Renal pelvis (tissue), 4 donors: ENCODE data around the gene SAFB2. TPM values are rescaled to one million over a fixed set of nuclear protein-coding genes. Genes with fewer than 3 reads are reported as not detected.

Experiments
- DNase-seq: peaks from one replicate; pipeline ENCODE4 v3.0.0-alpha.2; 2013
- polyA plus RNA-seq, 3 donors: library from polyadenylated mRNA; unstranded; fragments of 120-200 nt; gene quantifications; one replicate each; pipeline ENCODE4 v1.2.1, GENCODE V29; 2013; ENCODE audit not compliant: insufficient read length in 3 of 3

Gene SAFB2
- polyA plus RNA-seq, 3 donors: 74.0 to 118 (median 105) TPM

DNA sequence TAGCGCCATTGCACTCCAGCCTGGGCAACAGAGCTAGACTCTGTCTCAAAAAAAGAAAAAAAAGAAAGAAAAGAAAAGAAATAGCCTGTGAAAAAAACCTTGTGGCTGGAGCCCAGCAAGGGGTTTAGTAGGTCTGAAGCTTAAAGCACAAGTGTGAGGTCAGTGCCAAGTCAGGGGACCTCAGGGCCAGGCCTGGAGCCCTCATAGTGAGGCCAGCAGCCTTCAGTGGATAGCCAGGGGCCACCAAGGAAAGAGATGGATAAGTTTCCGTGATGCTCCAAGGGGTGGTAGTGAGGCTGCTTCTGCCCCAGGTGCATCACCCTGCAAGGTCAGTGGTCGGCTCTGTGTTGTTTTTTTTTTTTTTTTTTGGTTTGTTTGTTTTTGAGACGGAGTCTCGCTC, 67.7 kb downstream of the SAFB2 start:
- DNase-seq: no peak

- DNase-seq: no peak
These were observed 68.7 kb downstream of the SAFB2 start for GRCh38 chr19:5553892-5554291.

DNA sequence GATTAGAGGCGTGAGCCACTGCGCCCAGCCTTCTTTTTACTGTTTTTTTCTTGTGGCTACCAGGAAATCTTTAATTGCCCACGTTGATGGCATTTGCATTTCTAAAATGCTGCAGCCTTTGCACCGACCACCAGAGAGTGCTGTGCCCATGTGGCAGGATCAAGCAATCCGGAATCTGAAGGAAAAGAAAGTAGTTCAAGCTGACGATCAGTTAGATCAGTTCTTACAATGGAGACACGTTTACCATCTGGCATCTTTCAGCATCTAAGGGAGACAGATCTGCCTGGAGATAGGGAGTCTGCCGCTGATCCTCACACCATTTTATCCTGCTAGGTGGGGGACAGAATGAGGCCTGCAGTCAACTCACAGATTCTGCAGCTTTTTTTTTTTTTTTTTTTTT, 74.7 kb downstream of the SAFB2 start:
- no peak for DNase-seq

GRCh38 chr19:5545984-5546383, 76.6 kb downstream of the SAFB2 start:
- DNase-seq: no peak

DNA sequence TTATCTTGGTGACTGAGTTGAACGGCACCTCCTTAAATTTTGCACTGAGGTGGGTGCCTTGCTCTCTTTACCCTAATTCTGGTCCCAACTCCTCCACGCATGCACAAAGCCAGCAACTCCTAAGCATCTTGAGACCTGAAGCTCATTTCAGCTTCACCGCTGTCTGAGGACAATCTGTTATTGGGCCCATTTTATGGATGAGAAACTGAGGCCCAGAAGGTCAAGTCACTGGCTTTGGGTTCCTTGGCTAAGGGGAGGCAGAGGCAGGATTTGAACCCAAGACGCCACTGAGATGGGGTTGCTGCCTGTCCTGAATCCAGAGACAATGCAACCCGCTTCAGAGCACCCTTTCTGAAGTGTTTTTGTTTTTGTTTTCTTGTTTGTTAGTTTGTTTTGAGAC, 77.5 kb downstream of the SAFB2 start:
- DNase-seq: no peak

- DNase-seq: no peak
These were observed 79.9 kb downstream of the SAFB2 start for GRCh38 chr19:5542665-5543064.

- no peak for DNase-seq
These were observed 81.1 kb downstream of the SAFB2 start for GRCh38 chr19:5541456-5541855.

DNA sequence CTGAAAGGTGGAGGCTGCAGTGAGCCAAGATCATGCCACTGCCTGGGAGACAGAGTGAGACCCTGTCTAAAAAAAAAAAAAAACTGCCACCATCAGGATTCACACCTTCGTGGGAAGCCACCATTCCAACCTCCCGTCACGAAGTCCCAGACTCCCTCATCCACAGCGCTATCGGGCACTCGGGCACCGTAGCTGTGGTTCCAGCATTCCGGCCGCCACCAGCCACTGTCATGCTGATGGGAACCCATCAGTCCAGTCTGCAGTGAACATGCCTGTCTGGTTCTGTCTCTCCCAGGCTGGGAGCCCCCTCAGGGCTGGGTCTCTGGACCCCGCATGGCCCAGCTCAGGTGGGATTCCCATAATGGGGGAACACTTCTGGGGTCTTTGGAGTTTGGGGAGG, 82.4 kb downstream of the SAFB2 start:
- DNase-seq: no peak

GRCh38 chr19:5537870-5538269, 84.7 kb downstream of the SAFB2 start:
- no peak for DNase-seq

Other genes with a start within 250 kb of the SAFB2 start
- gene ZNRF4, start 167.4 kb downstream of the SAFB2 start, polyA plus RNA-seq: not detected
- under 1 TPM; 0.28 to 0.38 (median 0.34) TPM for gene TINCR, start 54.8 kb downstream of the SAFB2 start, polyA plus RNA-seq
- 100 to 1,000 TPM; 152 to 186 (median 176) TPM for gene SAFB, start 307 bp upstream of the SAFB2 start, polyA plus RNA-seq
- gene MICOS13, start 57.7 kb upstream of the SAFB2 start, polyA plus RNA-seq: 10 to 100 TPM; 46.3 to 58.5 (median 52.8) TPM
- gene HSD11B1L, start 58.3 kb upstream of the SAFB2 start, polyA plus RNA-seq: 10 to 100 TPM; 11.2 to 15.2 (median 11.8) TPM
- gene RPL36, start 67.5 kb upstream of the SAFB2 start, polyA plus RNA-seq: 100 to 1,000 TPM; 635 to 979 (median 767) TPM
- 10 to 100 TPM; 65.4 to 79.2 (median 67.8) TPM for gene LONP1, start 97.4 kb upstream of the SAFB2 start, polyA plus RNA-seq
- gene CATSPERD, start 97.9 kb upstream of the SAFB2 start, polyA plus RNA-seq: not detected
- gene PRR22, start 162.0 kb upstream of the SAFB2 start, polyA plus RNA-seq: 1 to 10 TPM; 3.0 to 6.5 (median 4.0) TPM
- gene DUS3L, start 168.4 kb upstream of the SAFB2 start, polyA plus RNA-seq: 10 to 100 TPM; 24.9 to 45.1 (median 32.4) TPM
- gene NRTN, start 182.3 kb upstream of the SAFB2 start, polyA plus RNA-seq: 1 to 10 TPM; 3.7 to 5.2 (median 4.3) TPM
- 10 to 100 TPM; 12.7 to 18.2 (median 15.1) TPM for gene FUT6, start 216.9 kb upstream of the SAFB2 start, polyA plus RNA-seq
- under 1 TPM; 0.54 to 0.90 (median 0.64) TPM for gene FUT3, start 228.7 kb upstream of the SAFB2 start, polyA plus RNA-seq
- gene FUT5, start 247.8 kb upstream of the SAFB2 start, polyA plus RNA-seq: under 1 TPM in 2 of 3 donors, not detected in 1; 0.06 to 0.18 TPM